GM20000 (cell line): ENCODE results near the gene PROK1.

Experiments
- DNase-seq: peaks from one replicate; pipeline ENCODE4 v3.0.0; 2012; ENCODE audit warnings: low spot score
- CTCF ChIP-seq: IDR thresholded peaks from 2 replicates; pipeline ENCODE4 v1.5.1; 2012; ENCODE audit warnings: mild to moderate bottlenecking, control low read depth; ENCODE audit errors: extremely low read depth, missing control alignments

Gene PROK1

GRCh38 chr1:110465814-110466380 is 14.9 kb downstream of the PROK1 start:
- TF ChIP-seq CTCF = no peak
- DNase-seq = no peak

- DNase-seq = no peak
- no peak for TF ChIP-seq CTCF
Measured at GRCh38 chr1:110466646-110467280, 15.8 kb downstream of the PROK1 start.

GRCh38 chr1:110471131-110471530 is 20.2 kb downstream of the PROK1 start:
- TF ChIP-seq CTCF = no peak
- DNase-seq = no peak

GRCh38 chr1:110472546-110472945 is 21.6 kb downstream of the PROK1 start:
- no peak for DNase-seq
- TF ChIP-seq CTCF = no peak

- TF ChIP-seq CTCF = no peak
- no peak for DNase-seq
Measured at GRCh38 chr1:110474444-110474843, 23.5 kb downstream of the PROK1 start.

GRCh38 chr1:110475362-110476027 is 24.5 kb downstream of the PROK1 start:
- TF ChIP-seq CTCF = no peak
- DNase-seq = no peak

- TF ChIP-seq CTCF = no peak
- DNase-seq = no peak
Measured at GRCh38 chr1:110476028-110476765, 25.2 kb downstream of the PROK1 start.
